ENCODE measurements around the gene BCL10. TPM values are rescaled to one million over a fixed set of nuclear protein-coding genes. Genes with fewer than 3 reads are reported as not detected.

BCL10 gene
- total RNA-seq, result 10 to 100 TPM; 27.4 to 31.7 TPM

DNA sequence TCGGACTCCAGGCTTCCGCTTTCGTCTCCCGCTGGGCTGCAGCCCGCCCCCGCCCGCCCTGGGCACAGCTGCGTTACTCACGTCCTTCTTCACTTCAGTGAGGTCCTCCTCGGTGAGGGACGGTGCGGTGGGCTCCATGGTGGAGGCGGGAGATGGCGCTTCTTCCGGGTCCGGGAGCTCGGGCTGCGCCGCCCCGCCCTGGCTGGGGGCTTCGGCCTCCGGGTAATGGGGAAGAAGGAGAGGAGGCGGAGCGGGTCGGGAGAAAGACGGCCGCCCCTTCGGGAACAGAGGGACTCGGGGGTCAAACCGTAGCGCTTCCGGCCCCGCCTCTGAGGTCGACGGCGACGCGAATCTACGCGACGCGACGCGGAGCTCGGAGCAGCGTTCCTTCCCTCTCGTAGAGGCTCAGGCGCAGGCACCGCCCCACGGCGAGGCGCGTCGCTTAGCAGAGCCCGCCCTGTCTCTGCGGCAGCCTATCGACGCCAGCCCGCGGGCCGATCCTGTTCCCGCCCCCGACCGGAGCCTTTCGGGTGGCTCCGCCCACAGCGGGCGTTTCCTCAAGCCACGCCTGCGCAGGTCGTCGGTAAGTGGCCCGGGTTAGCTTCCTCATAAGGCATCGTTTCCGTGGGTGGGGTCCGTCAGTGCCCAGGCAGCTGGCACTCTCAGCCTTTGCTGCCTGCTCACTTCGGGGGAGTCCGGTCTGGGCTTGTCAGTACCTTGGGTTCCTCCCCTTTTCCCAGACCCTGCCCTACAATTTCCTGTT, at the start of gene BCL10:
BCL10 (minus strand) TSS at position 418 of the 763 bp plus-strand sequence; CDS start at position 138, 280 bp downstream.
- peaks cover 31% of the 10 kb centered on the region for H3K4me1 Mint-ChIP-seq
- peaks cover 22% of the 10 kb centered on the region for H3K36me3 Mint-ChIP-seq
- H3K27ac Mint-ChIP-seq, result peak within 1 kb of the TSS; percentile 92
- peaks cover 9% of the 10 kb centered on the region for H3K27me3 Mint-ChIP-seq
- POLR2A ChIA-PET, result interaction anchor here (0.6 to 2.6 kb wide), 18 partner anchors 8 to 1428 kb away, joined by 3 to 33 read pairs (median 4); partner anchors contain the start of genes C1orf52, GNG5, PRKACB and SH3GLB1
- peak within 1 kb of the TSS; percentile 87 for H3K4me3 Mint-ChIP-seq
- H3K9me3 Mint-ChIP-seq, result no peaks in the 10 kb centered on the region
- ATAC-seq (ENCODE audit: low read depth) (peak; percentile 99), DNase-seq (peak; percentile 97)

DNA sequence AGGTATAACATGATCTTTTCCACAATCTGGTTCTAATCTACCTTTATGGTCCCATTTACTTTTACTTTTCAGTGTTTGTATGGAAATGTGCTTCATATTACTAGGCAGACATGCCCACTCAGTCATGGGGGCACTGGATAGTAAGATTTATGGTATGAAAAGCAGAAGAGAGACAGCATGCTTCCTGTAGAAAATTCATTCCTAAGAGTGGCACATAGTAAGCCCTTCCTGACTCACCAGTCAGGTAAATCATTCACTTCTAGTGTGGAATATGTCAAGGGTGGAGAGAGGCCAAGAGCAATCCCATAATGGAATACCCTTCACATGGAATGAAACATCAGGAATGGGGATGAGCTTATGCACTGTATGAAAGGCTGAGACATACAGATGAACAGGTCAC, 49.5 kb upstream of the BCL10 start:
- H3K27ac Mint-ChIP-seq, result no peak overlapping the region
- H3K36me3 Mint-ChIP-seq, result no peaks in the 10 kb centered on the region
- H3K4me1 Mint-ChIP-seq, result peaks cover 5% of the 10 kb centered on the region
- H3K9me3 Mint-ChIP-seq, result peaks cover 2% of the 10 kb centered on the region
- peaks cover 27% of the 10 kb centered on the region for H3K27me3 Mint-ChIP-seq
- POLR2A ChIA-PET, result no interaction called here
- H3K4me3 Mint-ChIP-seq, result no peak overlapping the region
- ATAC-seq (ENCODE audit: low read depth) (no peak), DNase-seq (no peak)

DNA sequence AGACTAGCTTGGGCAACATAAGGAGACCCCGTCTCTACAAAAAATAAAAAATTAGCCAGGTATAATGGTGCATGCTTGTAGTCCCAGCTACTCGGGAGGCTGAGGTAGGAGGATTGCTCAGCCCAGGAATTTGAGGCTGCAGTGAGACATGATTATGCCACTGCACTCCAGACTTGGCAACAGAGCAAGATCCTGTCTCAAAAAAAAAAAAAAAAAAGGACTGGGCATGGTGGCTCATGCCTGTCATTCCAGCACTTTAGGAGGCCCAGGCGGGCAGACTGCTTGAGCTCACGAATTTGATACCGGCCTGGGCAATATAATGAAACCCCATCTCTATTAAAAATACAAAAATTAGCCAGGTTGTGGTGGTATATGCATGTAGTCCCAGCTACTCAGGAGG, 47.3 kb upstream of the BCL10 start:
- POLR2A ChIA-PET, result no interaction called here
- DNase-seq (no peak), ATAC-seq (ENCODE audit: low read depth) (no peak)
- Mint-ChIP-seq H3K27ac (no peak overlapping the region), H3K27me3 (peaks cover 39% of the 10 kb centered on the region), H3K4me1 (peaks cover 8% of the 10 kb centered on the region), H3K4me3 (no peak overlapping the region), H3K9me3 (no peaks in the 10 kb centered on the region), H3K36me3 (no peaks in the 10 kb centered on the region)

DNA sequence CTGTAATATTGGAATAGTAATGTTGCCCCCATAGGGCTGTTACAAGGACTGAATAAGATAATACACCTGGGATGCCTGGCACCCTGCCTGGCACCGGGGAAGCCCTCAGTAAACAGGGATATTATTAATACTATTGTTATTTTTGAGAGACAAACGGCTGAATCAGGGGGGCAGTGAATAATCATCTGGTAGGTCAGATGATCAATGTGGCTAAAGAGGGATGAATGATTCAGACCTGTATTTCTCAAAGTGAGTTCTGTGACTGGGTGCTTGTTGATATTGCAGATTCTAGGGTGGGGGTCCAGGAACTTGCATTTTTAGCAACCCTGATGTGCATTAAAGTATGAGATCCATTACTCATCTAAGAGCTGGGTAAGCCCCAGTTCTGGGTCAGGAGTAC, 46.2 kb upstream of the BCL10 start:
- Mint-ChIP-seq H3K4me1 (peaks cover 8% of the 10 kb centered on the region), H3K27ac (no peak overlapping the region), H3K9me3 (no peaks in the 10 kb centered on the region), H3K27me3 (peaks cover 48% of the 10 kb centered on the region), H3K4me3 (no peak overlapping the region), H3K36me3 (no peaks in the 10 kb centered on the region)
- no peak for ATAC-seq (ENCODE audit: low read depth)
- POLR2A ChIA-PET, result no interaction called here
- no peak for DNase-seq

DNA sequence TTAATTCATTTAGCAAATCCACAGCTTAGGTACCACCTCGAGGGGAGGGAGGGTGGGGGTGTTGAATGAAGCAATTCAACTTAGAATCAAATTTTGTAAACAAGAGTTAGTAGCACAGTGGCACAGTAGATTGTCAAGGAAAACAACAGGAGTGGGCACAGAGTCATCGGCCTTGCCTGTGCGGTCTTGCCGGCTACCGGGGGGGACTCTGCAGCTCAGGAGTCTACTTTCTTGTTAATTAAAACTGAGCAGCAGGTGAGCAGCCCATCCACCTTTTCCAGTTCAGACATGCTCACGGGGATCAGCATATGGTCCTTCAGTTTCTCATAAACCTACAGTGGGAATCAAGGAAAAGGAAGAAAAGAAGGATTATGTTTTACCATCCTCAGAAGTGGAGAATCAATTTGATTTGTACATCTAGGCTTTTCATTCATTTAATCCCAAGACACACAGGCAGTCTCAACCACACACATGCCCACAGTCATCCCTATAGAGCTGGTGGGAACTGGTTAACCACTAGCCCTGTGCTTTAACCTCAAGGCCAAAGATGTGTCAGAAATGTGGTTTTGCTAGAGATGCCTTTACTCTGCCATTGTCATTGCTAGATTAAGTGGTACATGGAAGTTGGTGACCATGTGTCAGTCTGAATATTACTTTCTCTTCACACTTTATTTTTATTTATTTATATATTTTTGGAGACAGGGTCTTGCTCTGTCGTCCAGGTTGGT, 45.0 kb upstream of the BCL10 start:
- peaks cover 53% of the 10 kb centered on the region for H3K27me3 Mint-ChIP-seq
- ATAC-seq (ENCODE audit: low read depth) (no peak), DNase-seq (no peak)
- POLR2A ChIA-PET, result no interaction called here
- no peaks in the 10 kb centered on the region for H3K36me3 Mint-ChIP-seq
- H3K4me3 Mint-ChIP-seq, result no peak overlapping the region
- H3K9me3 Mint-ChIP-seq, result no peaks in the 10 kb centered on the region
- H3K4me1 Mint-ChIP-seq, result peaks cover 8% of the 10 kb centered on the region
- H3K27ac Mint-ChIP-seq, result no peak overlapping the region

DNA sequence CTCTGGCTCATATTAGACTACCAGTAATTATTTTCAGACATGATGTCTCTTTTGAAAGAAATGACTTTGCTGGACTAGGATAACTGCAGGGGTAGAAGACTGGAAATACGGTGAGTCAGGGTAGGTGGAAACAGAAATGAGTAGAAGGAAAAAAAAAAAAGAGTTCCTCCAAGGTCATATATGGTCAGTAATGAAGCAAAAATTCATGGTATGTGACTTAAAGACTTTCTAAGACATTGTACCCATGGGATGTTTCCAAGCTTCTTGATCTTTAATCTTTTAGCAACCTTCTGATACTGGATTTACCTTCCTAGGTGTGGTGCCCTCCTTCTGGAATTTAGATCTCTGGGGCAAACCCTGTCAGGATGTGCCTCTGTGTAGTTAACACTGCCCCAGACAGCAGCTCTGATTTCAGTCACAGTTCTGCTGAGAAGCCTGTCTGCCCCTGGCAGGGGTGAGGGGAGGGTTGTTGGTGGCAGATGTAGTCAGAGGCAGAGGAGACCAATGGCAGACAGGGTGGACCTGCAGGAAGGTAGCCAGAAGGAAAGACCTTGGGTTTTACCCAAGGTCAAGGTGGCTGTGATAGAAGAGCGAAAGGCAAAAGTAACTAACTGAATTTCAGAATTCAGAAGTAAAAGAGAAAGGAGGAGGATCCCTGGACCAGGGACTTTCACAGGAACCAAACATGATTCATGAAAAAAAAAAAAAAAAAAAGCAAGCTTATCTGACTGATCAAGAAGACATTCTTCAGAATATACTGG, 44.1 kb upstream of the BCL10 start:
- H3K27me3 Mint-ChIP-seq, result peaks cover 47% of the 10 kb centered on the region
- POLR2A ChIA-PET, result no interaction called here

DNA sequence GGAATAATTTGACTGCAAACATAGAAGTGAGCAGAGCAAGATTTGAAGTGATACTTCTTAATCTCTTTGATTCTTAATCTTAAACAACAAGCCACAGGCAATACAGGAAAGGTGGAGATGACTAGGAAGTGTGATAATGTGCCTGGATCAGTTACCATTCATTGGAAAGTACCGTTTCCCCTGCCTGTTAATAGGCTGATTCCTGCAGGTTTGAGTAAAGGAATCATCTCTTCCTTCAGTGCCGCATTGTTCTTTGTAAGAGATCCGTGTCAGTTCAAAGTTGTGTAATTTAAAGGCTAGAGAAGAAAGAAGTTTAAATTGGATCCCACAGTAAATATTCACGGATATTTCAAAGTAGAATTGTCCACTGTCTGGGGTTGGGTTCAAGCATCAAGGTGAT, 43.5 kb upstream of the BCL10 start:
- POLR2A ChIA-PET, result no interaction called here
- peaks cover 46% of the 10 kb centered on the region for H3K27me3 Mint-ChIP-seq
- H3K27ac Mint-ChIP-seq, result no peak overlapping the region
- no peaks in the 10 kb centered on the region for H3K9me3 Mint-ChIP-seq
- no peak for DNase-seq
- H3K36me3 Mint-ChIP-seq, result no peaks in the 10 kb centered on the region
- H3K4me1 Mint-ChIP-seq, result peaks cover 8% of the 10 kb centered on the region
- no peak for ATAC-seq (ENCODE audit: low read depth)
- no peak overlapping the region for H3K4me3 Mint-ChIP-seq

More for the DNA sequence above, 44.1 kb upstream of the BCL10 start:
- DNase-seq (no peak), ATAC-seq (ENCODE audit: low read depth) (no peak)
- peak overlapping the region; percentile 6 for H3K4me3 Mint-ChIP-seq
- no peaks in the 10 kb centered on the region for H3K36me3 Mint-ChIP-seq
- peaks cover 8% of the 10 kb centered on the region for H3K4me1 Mint-ChIP-seq
- no peaks in the 10 kb centered on the region for H3K9me3 Mint-ChIP-seq
- no peak overlapping the region for H3K27ac Mint-ChIP-seq

DNA sequence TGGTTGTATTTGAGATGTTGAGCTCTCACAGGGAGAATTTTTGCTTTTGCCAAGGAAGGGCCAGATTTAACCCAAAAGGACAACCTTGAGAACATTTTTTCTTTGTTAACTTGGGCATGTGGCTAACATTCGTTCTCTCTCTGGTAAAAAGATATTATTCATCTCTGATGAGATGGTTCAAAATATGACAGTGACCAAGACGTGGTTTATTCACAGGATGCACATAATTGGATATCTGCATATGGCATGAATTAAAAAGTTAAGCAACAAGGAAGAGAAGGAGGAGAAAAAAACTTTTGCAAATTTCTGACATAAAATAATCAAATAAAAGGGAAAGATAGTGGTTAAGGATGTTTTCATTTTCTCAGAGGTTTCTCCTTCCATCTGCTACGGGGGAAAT, 43.1 kb upstream of the BCL10 start:
- no peaks in the 10 kb centered on the region for H3K9me3 Mint-ChIP-seq
- ATAC-seq (ENCODE audit: low read depth) (no peak), DNase-seq (no peak)
- H3K27ac Mint-ChIP-seq, result no peak overlapping the region
- no peaks in the 10 kb centered on the region for H3K36me3 Mint-ChIP-seq
- H3K4me1 Mint-ChIP-seq, result peaks cover 8% of the 10 kb centered on the region
- POLR2A ChIA-PET, result no interaction called here
- H3K27me3 Mint-ChIP-seq, result peaks cover 44% of the 10 kb centered on the region
- H3K4me3 Mint-ChIP-seq, result no peak overlapping the region

DNA sequence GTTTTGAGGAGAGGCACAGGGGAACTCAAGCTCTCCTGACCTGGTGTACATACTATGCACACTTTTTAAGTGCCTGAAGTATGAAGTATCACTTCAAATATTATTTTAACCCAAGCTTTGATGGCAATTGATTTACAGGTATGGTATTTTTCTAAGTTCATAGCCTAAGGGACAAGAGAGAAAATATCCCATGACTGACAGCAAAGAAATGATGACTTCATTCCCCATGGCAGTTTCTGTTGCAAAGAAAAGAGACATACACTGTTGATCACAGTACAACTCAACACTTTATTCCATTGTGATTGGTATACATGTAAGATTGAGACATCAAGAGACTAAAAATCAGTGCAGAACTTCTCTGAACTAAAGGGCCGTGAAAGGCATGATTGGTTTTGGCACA, 41.8 kb upstream of the BCL10 start:
- no peaks in the 10 kb centered on the region for H3K9me3 Mint-ChIP-seq
- H3K4me1 Mint-ChIP-seq, result peaks cover 8% of the 10 kb centered on the region
- H3K27ac Mint-ChIP-seq, result no peak overlapping the region
- peaks cover 45% of the 10 kb centered on the region for H3K27me3 Mint-ChIP-seq
- DNase-seq, result no peak
- ATAC-seq (ENCODE audit: low read depth), result no peak
- H3K36me3 Mint-ChIP-seq, result no peaks in the 10 kb centered on the region
- POLR2A ChIA-PET, result no interaction called here
- H3K4me3 Mint-ChIP-seq, result no peak overlapping the region

DNA sequence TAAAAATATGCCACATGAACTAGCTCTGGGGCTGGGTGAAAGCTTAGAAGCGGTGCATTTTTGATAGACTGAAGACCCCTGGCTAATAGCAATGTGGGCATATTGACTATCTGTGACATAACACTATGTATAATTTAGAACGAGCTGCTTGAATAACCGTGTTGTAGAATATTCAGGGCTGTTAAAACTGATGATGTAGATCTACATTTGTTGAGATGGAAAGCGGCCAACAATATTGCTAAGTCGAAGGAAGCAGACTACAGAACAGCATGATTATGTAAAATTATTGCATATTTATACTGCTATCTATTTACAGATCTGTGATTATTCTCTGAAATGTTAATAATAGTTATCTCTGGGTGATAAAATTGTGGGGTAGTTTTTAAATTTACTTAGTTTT, 41.1 kb upstream of the BCL10 start:
- DNase-seq (no peak), ATAC-seq (ENCODE audit: low read depth) (no peak)
- no peaks in the 10 kb centered on the region for H3K9me3 Mint-ChIP-seq
- H3K36me3 Mint-ChIP-seq, result no peaks in the 10 kb centered on the region
- H3K27me3 Mint-ChIP-seq, result peaks cover 50% of the 10 kb centered on the region
- H3K27ac Mint-ChIP-seq, result no peak overlapping the region
- H3K4me1 Mint-ChIP-seq, result peaks cover 8% of the 10 kb centered on the region
- POLR2A ChIA-PET, result no interaction called here
- no peak overlapping the region for H3K4me3 Mint-ChIP-seq

DNA sequence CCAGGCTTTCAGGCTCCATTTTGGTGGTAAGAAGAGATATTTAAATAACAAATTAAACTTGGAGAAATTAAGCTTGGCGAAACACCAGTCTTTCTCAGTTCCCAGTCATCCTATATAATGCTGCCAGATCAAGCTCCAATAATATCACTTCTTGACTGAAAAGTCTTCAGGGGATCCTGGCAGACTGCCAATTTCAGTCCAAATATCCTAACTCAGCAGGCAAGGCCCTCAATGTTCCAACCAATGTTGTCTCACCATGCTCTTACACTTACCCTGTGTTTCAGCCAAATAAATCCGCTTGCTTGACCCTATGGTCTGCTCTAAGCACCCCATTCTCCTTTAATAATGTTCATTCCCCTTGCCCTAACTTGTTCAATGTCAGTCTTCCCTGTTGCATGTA, 39.9 kb upstream of the BCL10 start:
- POLR2A ChIA-PET, result no interaction called here
- DNase-seq (no peak), ATAC-seq (ENCODE audit: low read depth) (no peak)
- H3K36me3 Mint-ChIP-seq, result no peaks in the 10 kb centered on the region
- no peaks in the 10 kb centered on the region for H3K9me3 Mint-ChIP-seq
- H3K27me3 Mint-ChIP-seq, result peaks cover 56% of the 10 kb centered on the region
- peaks cover 6% of the 10 kb centered on the region for H3K4me1 Mint-ChIP-seq
- H3K27ac Mint-ChIP-seq, result no peak overlapping the region
- no peak overlapping the region for H3K4me3 Mint-ChIP-seq

DNA sequence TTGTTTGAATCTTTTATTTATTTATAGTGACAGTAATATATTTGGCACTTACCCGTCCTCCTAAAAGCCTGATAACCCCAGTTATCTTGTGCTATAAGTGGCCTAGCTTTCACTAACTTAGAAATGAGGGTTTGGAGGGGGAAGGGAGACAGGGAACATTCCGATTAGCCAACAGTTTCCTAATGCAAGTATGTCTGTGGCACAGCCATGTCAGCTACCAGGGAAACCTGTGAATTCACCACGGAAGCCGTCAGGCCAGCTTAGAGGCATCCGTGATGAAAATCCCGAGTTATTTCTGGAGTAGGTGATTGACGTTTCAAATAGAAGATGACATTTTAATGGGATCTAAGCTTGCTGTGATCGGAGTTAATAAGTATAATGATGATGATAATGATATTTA, 39.4 kb upstream of the BCL10 start:
- H3K9me3 Mint-ChIP-seq, result no peaks in the 10 kb centered on the region
- no peak overlapping the region for H3K27ac Mint-ChIP-seq
- peaks cover 2% of the 10 kb centered on the region for H3K4me1 Mint-ChIP-seq
- H3K4me3 Mint-ChIP-seq, result no peak overlapping the region
- DNase-seq (no peak), ATAC-seq (ENCODE audit: low read depth) (no peak)
- POLR2A ChIA-PET, result no interaction called here
- H3K36me3 Mint-ChIP-seq, result no peaks in the 10 kb centered on the region
- H3K27me3 Mint-ChIP-seq, result peaks cover 56% of the 10 kb centered on the region

DNA sequence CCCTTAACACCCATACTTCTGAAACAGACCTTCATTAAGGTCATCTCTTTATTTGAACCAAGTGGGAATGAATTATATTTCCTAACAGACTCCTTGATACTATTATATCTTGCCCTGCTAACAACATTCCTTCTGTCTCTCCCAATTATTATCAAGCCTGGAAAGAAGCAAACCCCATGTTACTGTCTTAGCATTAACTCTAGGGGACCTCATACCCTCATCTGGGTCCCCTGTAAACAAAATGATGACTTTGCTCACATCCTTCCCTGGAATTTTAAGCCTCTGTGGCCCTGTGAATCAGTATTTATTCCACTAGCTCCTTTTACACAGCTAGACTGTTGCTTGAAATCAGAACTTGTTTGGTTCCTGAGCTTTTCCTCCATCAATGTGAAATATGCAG, 38.3 kb upstream of the BCL10 start:
- ATAC-seq (ENCODE audit: low read depth) (no peak), DNase-seq (no peak)
- POLR2A ChIA-PET, result no interaction called here
- Mint-ChIP-seq H3K4me1 (no peaks in the 10 kb centered on the region), H3K36me3 (no peaks in the 10 kb centered on the region), H3K4me3 (no peak overlapping the region), H3K9me3 (no peaks in the 10 kb centered on the region), H3K27ac (no peak overlapping the region), H3K27me3 (peaks cover 56% of the 10 kb centered on the region)

All from activated naive CD8-positive, alpha-beta T cell treated with anti-CD3 and anti-CD28 coated beads, Interleukin-2, amount 10 ng/mL, durations not matched to agents 7 days and 5 days (primary cell).